ENCODE results near the gene GARIN5A. TPM values are rescaled to one million over a fixed set of nuclear protein-coding genes. Genes with fewer than 3 reads are reported as not detected.

GARIN5A gene
- total RNA-seq, 1 donor: 0.36 TPM

GRCh38 chr19:50468818-50469217, 7.8 kb downstream of the GARIN5A start:
- TF ChIP-seq CTCF (IDR thresholded peaks at IDR 0.05; ENCODE audit: extremely low read depth, low read depth, low read length): no peak
- H3K9me3 ChIP-seq (ENCODE audit: low read depth, low read length): no peaks in the 10 kb centered on the region
- H3K4me1 ChIP-seq (ENCODE audit: insufficient read depth, low read length): no peaks in the 10 kb centered on the region
- DNase-seq (ENCODE audit: insufficient read length, low spot score, missing footprints): no peak
- H3K36me3 ChIP-seq (ENCODE audit: insufficient read depth, low read length): no peaks in the 10 kb centered on the region
- H4K20me1 ChIP-seq (ENCODE audit: insufficient read depth, low read length): no peaks in the 10 kb centered on the region
- no peaks in the 10 kb centered on the region for H3K79me2 ChIP-seq (ENCODE audit: insufficient read depth, low read length)
- no peak overlapping the region for H3K4me2 ChIP-seq (ENCODE audit: insufficient read depth, low read length)
- H3K4me3 ChIP-seq (ENCODE audit: insufficient read depth, low read length): no peak overlapping the region
- H2AFZ ChIP-seq (ENCODE audit: low read length): no peak overlapping the region
- H3K27ac ChIP-seq (ENCODE audit: low read depth, low read length): no peak overlapping the region
- H3K27me3 ChIP-seq (ENCODE audit: insufficient read depth, low read length): no peaks in the 10 kb centered on the region

GRCh38 chr19:50467566-50467965, 9.1 kb downstream of the GARIN5A start:
- DNase-seq (ENCODE audit: insufficient read length, low spot score, missing footprints): no peak
- Histone ChIP-seq H3K27me3 (ENCODE audit: insufficient read depth, low read length) (no peaks in the 10 kb centered on the region), H3K27ac (ENCODE audit: low read depth, low read length) (no peak overlapping the region), H3K9me3 (ENCODE audit: low read depth, low read length) (no peaks in the 10 kb centered on the region), H3K36me3 (ENCODE audit: insufficient read depth, low read length) (no peaks in the 10 kb centered on the region), H3K79me2 (ENCODE audit: insufficient read depth, low read length) (no peaks in the 10 kb centered on the region), H4K20me1 (ENCODE audit: insufficient read depth, low read length) (no peaks in the 10 kb centered on the region), H3K4me1 (ENCODE audit: insufficient read depth, low read length) (no peaks in the 10 kb centered on the region), H2AFZ (ENCODE audit: low read length) (no peak overlapping the region), H3K4me2 (ENCODE audit: insufficient read depth, low read length) (no peak overlapping the region), H3K4me3 (ENCODE audit: insufficient read depth, low read length) (no peak overlapping the region)
- TF ChIP-seq CTCF (IDR thresholded peaks at IDR 0.05; ENCODE audit: extremely low read depth, low read depth, low read length): no peak

GRCh38 chr19:50466706-50467039, 10.0 kb downstream of the GARIN5A start:
- no peak overlapping the region for H3K27ac ChIP-seq (ENCODE audit: low read depth, low read length)
- no peak overlapping the region for H3K4me3 ChIP-seq (ENCODE audit: insufficient read depth, low read length)
- no peaks in the 10 kb centered on the region for H3K27me3 ChIP-seq (ENCODE audit: insufficient read depth, low read length)
- no peaks in the 10 kb centered on the region for H3K79me2 ChIP-seq (ENCODE audit: insufficient read depth, low read length)
- no peaks in the 10 kb centered on the region for H3K9me3 ChIP-seq (ENCODE audit: low read depth, low read length)
- no peak overlapping the region for H3K4me2 ChIP-seq (ENCODE audit: insufficient read depth, low read length)
- no peak overlapping the region for H2AFZ ChIP-seq (ENCODE audit: low read length)
- H3K36me3 ChIP-seq (ENCODE audit: insufficient read depth, low read length): no peaks in the 10 kb centered on the region
- no peak for TF ChIP-seq CTCF (IDR thresholded peaks at IDR 0.05; ENCODE audit: extremely low read depth, low read depth, low read length)
- no peak for DNase-seq (ENCODE audit: insufficient read length, low spot score, missing footprints)
- H4K20me1 ChIP-seq (ENCODE audit: insufficient read depth, low read length): no peaks in the 10 kb centered on the region
- H3K4me1 ChIP-seq (ENCODE audit: insufficient read depth, low read length): no peaks in the 10 kb centered on the region

GRCh38 chr19:50465986-50466705, 10.5 kb downstream of the GARIN5A start:
- TF ChIP-seq CTCF (IDR thresholded peaks at IDR 0.05; ENCODE audit: extremely low read depth, low read depth, low read length): peak; percentile 21
- H3K4me3 ChIP-seq (ENCODE audit: insufficient read depth, low read length): no peak overlapping the region
- no peak for DNase-seq (ENCODE audit: insufficient read length, low spot score, missing footprints)
- no peak overlapping the region for H3K27ac ChIP-seq (ENCODE audit: low read depth, low read length)
- H3K4me2 ChIP-seq (ENCODE audit: insufficient read depth, low read length): no peak overlapping the region
- H3K9me3 ChIP-seq (ENCODE audit: low read depth, low read length): no peaks in the 10 kb centered on the region
- H4K20me1 ChIP-seq (ENCODE audit: insufficient read depth, low read length): no peaks in the 10 kb centered on the region
- no peaks in the 10 kb centered on the region for H3K79me2 ChIP-seq (ENCODE audit: insufficient read depth, low read length)
- H3K27me3 ChIP-seq (ENCODE audit: insufficient read depth, low read length): no peaks in the 10 kb centered on the region
- H3K36me3 ChIP-seq (ENCODE audit: insufficient read depth, low read length): no peaks in the 10 kb centered on the region
- no peaks in the 10 kb centered on the region for H3K4me1 ChIP-seq (ENCODE audit: insufficient read depth, low read length)
- no peak overlapping the region for H2AFZ ChIP-seq (ENCODE audit: low read length)
